Activated T-cell treated with anti-CD3 and anti-CD28 coated beads, Interleukin-2, amount 50 U/mL, for 24 hours (primary cell): ENCODE measurements around the gene GORASP1.
"Not testable (repeated sequence)": the region's sequence is repeated elsewhere in the genome, so short reads cannot be mapped to it uniquely, and the experiment has no call there.

ENCODE experiments used
- DNase-seq: peaks from one replicate; pipeline ENCODE4 v3.0.0-alpha.2; 2020
- H3K27ac Mint-ChIP-seq: 2 replicates; pipeline ENCODE4 v1.8.0; 2020; ENCODE audit warnings: mild to moderate bottlenecking, mixed read lengths
- H3K27me3 Mint-ChIP-seq: 2 replicates; pipeline ENCODE4 v1.8.0; 2020; ENCODE audit warnings: mixed read lengths
- H3K36me3 Mint-ChIP-seq: 2 replicates; pipeline ENCODE4 v1.8.0; 2020; ENCODE audit warnings: low read depth, mixed read lengths
- H3K4me1 Mint-ChIP-seq: 2 replicates; pipeline ENCODE4 v1.8.0; 2020; ENCODE audit warnings: low read depth, mixed read lengths
- H3K4me3 Mint-ChIP-seq: 2 replicates; pipeline ENCODE4 v1.8.0; 2020; ENCODE audit warnings: mild to moderate bottlenecking, moderate library complexity, mixed read lengths
- H3K9me3 Mint-ChIP-seq: 2 replicates; pipeline ENCODE4 v1.8.0; 2020; ENCODE audit warnings: mixed read lengths

Gene GORASP1

GRCh38 chr3:39061228-39061627, 46.2 kb downstream of the GORASP1 start:
- Mint-ChIP-seq H3K4me1 (peaks cover 51% of the 10 kb centered on the region), H3K36me3 (peaks cover 18% of the 10 kb centered on the region)
- H3K27ac Mint-ChIP-seq, H3K27me3 Mint-ChIP-seq, DNase-seq, H3K4me3 Mint-ChIP-seq, H3K9me3 Mint-ChIP-seq: not testable (repeated sequence)

GRCh38 chr3:39056151-39056550, 51.3 kb downstream of the GORASP1 start:
- Mint-ChIP-seq H3K36me3 (peaks cover 10% of the 10 kb centered on the region), H3K4me1 (peaks cover 61% of the 10 kb centered on the region), H3K4me3 (peak overlapping the region; percentile 30), H3K9me3 (no peaks in the 10 kb centered on the region), H3K27ac (peak overlapping the region; percentile 80), H3K27me3 (no peaks in the 10 kb centered on the region)
- DNase-seq, result no peak

- no peaks in the 10 kb centered on the region for H3K9me3 Mint-ChIP-seq
- H3K4me3 Mint-ChIP-seq, result no peak overlapping the region
- peaks cover 65% of the 10 kb centered on the region for H3K4me1 Mint-ChIP-seq
- H3K27ac Mint-ChIP-seq, result no peak overlapping the region
- H3K36me3 Mint-ChIP-seq, result peaks cover 8% of the 10 kb centered on the region
- H3K27me3 Mint-ChIP-seq, result no peaks in the 10 kb centered on the region
- no peak for DNase-seq
These were observed 53.7 kb downstream of the GORASP1 start for GRCh38 chr3:39053696-39054095.

GRCh38 chr3:39052583-39052982, 54.8 kb downstream of the GORASP1 start:
- no peak for DNase-seq
- Mint-ChIP-seq H3K27me3 (no peaks in the 10 kb centered on the region), H3K9me3 (no peaks in the 10 kb centered on the region), H3K4me1 (peaks cover 60% of the 10 kb centered on the region), H3K27ac (peak overlapping the region; percentile 97), H3K36me3 (peaks cover 8% of the 10 kb centered on the region), H3K4me3 (peak overlapping the region; percentile 90)

- H3K4me3 Mint-ChIP-seq, result peak within 1 kb of the TSS; percentile 90
- H3K36me3 Mint-ChIP-seq, result peaks cover 8% of the 10 kb centered on the region
- peaks cover 59% of the 10 kb centered on the region for H3K4me1 Mint-ChIP-seq
- no peaks in the 10 kb centered on the region for H3K9me3 Mint-ChIP-seq
- DNase-seq, result peak; percentile 91
- H3K27ac Mint-ChIP-seq, result peak within 1 kb of the TSS; percentile 97
- H3K27me3 Mint-ChIP-seq, result no peaks in the 10 kb centered on the region
These were observed 55.5 kb downstream of the GORASP1 start, which contains the start of the genes SCN11A and WDR48 for GRCh38 chr3:39051649-39052561. TSS of gene SCN11A (minus strand) at chr3:39051944. CDS start at chr3:38950362, 101,582 bp downstream. TSS of gene WDR48 (plus strand) at chr3:39052016. CDS start at chr3:39052026, 10 bp downstream.

- Mint-ChIP-seq H3K27ac (peak overlapping the region; percentile 3), H3K4me1 (peaks cover 43% of the 10 kb centered on the region), H3K4me3 (no peak overlapping the region), H3K27me3 (no peaks in the 10 kb centered on the region), H3K9me3 (no peaks in the 10 kb centered on the region), H3K36me3 (peaks cover 8% of the 10 kb centered on the region)
- DNase-seq, result no peak
These were observed 57.4 kb downstream of the GORASP1 start for GRCh38 chr3:39050029-39050428.
